GM19025 (cell line): ENCODE results near the gene TRAK2.
"Not testable (repeated sequence)": the region's sequence is repeated elsewhere in the genome, so short reads cannot be mapped to it uniquely, and the experiment has no call there.

Source experiments
- ATAC-seq: cut with Tn5 transposase; IDR thresholded peaks from one replicate; pipeline ENCODE4 v1.9.1; 2021; ENCODE audit warnings: mild to moderate bottlenecking, low read depth, moderate library complexity; ENCODE audit not compliant: unreplicated experiment

The TRAK2 gene

DNA sequence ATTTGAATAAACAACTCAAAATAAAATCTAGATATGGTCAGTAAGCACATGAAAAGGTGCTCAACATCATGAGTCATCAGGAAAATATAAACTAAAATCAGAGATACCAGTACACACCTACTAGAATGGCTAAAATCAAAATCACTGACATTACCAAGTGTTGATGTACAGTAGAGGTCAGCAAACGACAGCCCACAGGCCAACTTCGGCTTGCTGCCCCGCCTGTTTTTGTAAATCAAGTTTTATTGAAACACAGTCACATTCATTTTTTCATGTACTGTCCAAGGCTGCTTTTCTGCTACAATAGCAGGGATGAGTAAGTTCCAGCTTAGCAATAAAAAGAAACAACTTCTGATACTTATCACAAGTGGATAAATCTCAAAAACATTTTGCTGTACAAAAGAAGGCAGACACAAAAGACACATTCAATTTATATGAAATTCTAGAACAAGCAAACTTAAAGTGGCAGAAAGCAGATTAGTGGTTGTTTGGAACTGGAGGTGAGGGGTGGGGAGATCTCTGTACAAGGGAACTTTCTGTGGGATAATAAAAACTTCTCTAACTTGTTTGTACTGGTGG lies 32.1 kb downstream of the TRAK2 start:
- ATAC-seq = no peak

DNA sequence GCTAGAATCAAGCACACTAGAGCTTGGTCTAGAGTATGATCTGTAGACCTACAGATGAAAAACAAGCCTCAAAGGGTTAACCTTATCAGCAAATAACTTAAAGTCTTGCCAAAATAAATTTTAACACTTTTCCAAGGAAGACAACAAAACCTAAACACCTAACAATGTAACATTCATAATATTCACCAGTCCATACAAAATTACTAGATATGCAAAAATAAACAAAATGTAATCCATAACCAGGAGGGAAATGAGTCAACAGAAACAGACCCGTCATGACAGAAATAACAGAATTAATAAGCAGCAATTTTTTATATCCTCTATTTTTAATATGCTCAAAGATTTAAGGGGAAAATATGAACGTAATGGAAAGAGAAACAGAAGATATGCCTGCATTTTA lies 36.1 kb downstream of the TRAK2 start:
- no peak for ATAC-seq

DNA sequence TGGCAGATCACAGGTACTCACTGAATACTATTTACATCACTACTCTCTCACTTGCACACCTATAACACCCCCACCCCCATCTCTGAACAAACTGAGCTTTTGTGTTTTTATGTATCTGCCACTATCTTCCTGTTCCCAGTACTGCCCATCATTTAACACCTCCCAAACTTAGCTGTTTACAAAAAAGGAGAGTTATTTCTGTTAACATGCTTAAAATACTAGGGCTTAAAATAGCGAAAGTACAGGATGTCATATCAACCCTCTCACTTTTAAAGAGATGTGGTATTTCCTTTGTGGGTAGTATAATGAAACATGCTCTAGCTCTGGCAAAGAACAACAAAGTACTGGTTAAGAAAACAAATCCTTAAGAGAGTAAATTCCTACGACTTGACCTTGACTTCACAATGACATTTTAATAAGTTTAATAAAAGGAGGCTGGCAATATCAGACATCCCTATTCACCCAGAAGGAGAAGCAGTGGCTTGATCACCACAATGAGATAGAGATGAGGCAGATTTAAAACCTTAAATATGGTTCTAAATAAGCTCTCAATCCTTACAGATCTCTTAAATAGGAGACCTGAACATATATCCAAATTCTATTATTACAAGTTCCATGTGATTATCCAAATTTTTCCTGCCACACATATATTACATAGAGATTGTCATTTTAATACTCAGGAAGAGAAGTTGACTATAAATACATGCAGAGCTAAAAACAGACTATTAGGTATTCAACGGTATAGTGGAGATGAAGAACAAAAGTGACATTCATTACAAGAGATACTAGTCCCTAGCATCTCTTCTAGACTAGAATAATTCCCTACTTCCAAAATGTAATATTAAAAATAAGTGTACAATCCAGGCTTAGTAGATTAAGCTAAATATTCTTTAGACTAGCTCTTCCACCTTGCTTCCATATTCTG lies 36.9 kb downstream of the TRAK2 start:
- no peak for ATAC-seq

DNA sequence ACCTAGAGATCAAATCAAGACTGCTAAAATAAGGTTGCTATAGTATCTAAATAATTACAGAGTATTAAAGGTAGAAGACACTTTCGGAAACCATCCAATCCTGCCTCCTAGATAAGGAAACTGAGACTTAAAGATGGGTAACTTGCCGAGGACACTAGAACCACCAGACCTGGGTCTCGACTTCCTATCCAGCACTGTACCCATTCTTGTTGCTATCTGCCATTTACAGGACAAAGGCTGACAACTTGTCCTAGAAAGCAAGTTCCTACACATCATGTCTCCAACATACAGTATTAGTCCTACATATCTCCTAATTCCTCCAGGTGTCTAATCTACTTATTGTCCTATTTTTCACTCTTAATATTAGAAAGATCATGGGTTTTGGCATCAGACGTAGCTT lies 37.7 kb downstream of the TRAK2 start:
- no peak for ATAC-seq

DNA sequence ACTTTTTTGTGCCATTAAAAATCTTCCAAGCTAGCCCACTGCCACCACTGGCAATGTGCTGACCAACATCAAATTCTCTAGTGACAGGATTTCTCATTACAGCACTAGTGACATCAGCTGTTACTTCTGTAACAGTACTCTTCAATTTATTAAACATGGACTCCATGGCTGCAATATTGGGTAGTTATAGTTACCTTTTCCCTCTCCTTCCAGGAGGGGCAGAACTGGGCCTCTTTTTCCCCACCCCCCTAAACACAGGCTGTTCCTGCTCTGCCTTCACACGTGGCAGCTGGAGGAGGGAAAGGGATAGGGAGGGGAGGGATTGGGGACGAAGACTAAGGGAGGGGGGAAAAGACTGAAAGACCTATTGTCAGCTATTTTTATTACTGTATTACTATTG lies 38.1 kb downstream of the TRAK2 start:
- no peak for ATAC-seq

DNA sequence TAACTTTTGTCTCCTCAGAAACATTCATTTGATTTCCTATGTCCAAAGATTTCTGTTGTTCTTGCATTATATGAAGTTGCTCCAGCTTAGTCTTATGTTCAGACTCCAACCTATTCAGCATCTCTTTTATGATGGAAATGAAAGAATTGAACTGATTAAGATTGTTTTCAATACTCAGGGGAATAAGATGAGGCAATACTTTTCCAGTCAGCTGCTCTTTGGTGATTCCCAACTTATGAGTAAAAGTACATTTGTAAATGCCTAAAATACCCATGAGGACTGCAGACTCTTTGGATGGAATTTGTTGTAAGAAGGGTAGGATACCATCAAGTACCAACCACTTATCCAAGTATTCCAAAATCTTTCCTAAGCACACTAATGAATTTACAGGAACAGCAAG lies 39.8 kb downstream of the TRAK2 start:
- ATAC-seq = no peak

DNA sequence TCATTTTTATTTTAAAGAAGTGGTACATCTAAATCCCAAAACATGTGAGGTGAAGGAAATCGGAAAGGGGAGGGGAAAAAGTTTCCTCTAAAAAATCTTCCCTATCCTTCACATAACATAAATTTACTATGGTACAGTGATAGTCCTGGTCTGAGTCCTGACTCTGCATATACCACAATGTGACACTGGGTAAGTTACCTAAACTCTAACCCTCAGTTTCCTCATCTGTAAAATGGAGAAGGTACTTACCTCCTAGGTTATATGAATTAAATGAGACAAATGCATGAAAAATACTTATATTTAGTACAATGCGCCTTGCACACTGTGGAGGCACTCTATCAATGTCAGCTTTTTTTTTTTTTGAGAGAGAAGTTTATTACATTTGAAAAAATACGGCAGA lies 42.3 kb downstream of the TRAK2 start:
- no peak for ATAC-seq

DNA sequence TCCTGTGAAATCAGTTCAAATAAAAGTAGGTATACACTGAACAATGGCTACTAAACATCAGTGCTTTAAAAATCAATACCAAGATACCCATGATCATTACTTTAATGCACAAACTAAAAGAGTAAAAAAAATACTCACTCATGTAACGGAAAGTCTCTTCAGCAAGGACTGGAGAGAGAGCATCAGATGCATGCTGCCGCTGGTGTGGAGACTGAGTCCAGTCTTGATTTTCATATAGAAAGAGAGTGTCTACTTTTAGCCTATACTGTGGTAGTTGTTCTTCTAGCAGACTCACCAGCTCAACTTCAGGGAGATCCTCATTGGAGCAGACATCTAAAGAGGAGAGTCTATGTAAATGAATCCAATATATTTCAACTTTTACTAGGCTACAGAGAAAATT lies 44.0 kb downstream of the TRAK2 start:
- no peak for ATAC-seq

DNA sequence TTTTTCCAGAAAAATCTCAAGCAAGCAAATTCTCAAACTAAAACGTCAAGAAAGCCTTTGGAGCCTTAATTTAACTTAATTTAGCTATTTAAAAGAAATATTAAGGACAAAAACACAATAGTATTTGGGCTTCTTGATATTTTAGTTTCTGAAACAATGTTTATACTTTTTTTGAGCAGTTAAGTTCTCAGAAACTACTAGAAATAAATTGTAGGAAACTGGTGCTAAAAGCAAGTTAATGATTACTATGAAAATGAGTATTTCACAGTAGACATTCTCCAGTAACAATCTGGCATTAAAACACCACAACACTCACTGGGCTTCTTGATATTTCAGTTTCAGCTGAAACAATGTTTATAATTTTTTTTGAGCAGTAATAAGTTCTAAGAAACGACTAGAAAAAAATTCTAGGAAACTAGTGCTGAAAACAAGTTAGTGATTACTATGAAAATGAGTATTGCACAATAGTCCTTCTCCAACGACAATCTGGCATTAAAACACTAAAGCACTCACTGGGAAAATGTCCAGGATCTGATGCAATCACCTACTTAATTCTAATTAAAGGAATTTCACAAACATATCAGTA lies 45.1 kb downstream of the TRAK2 start:
- no peak for ATAC-seq

DNA sequence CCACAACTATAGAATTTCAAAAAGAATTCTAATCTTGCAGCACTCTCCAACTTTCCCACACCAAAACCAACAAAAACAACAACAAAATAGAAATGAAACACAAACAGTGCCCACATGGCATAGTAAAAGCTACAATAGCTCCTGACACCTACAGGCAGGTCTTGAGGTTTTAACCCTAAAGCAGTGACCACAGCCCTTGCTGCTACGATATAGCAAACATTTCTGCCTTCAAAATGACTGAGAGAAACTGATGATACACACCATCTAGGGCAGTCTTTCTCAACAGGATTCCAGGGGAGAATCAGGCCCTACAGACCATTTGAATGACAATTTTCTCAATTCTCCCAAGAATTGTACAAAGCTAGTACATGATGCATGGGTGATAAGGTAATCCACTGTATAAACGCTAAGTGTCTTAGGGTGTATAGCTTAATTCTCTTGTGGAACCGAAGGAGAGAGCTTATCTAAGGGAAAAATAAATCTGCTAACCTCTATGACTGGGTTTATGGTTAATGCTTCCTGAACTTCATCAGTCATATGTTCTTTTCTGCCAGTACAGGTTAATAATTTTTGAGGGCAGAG lies 46.5 kb downstream of the TRAK2 start:
- no peak for ATAC-seq

DNA sequence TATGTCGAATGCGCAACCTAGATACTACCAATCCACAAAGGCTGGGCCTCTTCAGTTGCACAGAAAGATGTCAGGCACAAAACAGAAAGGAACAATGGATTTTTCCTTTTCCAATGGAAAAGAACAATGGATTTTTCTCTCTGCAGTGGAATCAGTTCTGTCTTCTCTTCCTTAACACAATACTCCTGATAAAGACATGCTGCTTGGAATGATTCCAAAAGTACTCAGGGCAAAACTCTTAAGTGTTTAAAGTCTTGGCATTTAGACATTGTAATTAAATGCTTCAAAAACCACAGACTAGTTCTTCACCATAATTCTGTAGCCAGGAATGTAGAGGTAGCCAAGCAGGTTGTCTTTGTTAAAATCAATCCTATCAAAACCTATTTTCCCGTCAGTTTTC lies 47.4 kb downstream of the TRAK2 start:
- no peak for ATAC-seq

DNA sequence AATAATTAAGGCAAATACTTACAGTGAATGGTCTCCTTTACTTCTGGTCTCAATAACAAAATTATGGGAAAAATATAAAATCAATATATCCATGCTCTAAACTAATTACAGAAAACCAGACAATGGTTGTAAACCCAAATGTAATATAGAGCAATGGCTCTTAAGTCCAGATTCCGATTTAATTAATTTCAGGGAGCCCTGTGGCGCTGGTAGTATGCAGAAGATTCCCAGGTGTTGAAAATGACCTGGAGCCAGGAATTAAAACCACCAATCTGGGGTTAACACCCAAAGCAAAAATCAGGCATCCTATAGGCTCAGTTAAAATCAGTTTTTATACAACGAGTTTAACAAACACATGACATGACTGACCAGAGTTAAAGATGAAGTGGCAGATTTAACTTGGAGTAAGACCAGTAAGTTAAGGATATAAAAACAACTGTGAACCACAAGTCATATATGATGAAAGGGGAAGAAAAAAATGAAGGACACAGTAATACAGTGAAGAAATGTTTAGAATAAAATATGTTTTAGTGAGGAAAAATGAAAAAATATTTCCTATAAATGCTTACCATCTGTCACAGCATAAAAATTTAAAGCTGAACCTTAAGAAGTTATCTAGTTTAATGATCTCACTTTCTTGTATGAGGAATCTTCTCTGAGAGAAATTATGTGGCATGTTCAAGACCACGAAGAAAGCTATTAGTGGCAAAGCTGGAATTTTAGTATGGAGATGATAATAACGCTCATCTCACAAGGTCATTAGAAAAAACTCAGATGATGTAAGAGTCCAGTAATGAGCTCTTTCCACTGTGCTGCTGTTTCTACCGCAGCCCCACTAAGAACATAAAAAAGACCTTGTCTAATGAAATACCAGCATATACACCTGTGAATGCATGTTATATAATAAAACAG lies 48.4 kb downstream of the TRAK2 start:
- no peak for ATAC-seq

DNA sequence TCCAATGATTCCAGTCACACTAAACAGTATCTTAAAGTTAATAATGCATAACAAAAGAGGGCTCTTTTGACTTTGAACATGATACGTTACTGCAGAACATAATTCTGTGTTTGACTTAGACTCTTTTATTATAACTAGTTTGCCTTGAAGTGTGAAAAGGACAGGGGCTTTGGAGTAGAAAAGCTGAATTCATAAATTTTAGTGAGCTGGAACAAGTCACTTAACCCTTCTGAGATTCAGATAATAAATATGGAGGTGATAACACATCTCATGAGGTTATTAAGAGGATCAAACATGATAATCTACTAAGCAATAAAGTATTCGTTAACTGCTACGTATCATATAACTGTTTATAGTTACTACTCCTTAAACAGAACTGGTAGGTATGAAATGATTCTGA lies 49.4 kb downstream of the TRAK2 start:
- no peak for ATAC-seq

DNA sequence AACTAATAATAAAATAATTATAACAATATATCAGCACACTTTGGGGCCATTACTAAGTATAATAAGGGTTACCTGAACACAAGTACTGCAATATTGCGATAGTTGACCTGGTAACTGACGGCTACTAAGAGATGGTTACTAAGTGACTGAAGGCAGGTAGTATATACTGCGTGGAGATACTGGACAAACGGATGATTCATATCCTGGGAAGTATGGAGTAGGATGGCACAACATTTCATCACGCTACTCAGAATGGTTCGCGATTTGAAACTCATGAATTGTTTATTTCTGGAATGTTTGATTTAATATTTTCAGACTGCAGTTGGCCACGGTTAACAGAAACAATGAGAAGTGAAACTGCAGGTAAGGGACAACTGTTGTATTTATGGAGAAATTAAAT lies 54.7 kb downstream of the TRAK2 start:
- no peak for ATAC-seq

DNA sequence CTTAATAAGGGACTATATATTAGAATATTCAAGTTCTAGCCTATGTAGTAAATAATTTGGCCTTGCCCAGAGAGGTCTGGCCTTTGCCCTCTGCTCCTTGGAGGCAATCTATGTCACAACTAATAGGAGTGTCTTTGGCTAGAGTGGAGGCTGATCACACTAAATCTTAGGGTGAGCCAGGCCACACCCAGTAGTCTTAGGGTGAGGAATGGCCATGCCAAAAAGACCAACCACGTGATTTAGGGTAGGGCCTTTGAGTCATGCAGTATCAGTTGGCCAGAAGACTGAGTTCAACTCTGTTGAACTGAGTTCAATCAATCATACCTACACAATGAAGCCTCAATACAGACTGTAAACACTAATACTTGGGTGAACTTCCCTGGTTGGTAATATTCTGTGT lies 68.1 kb downstream of the TRAK2 start:
- no peak for ATAC-seq

DNA sequence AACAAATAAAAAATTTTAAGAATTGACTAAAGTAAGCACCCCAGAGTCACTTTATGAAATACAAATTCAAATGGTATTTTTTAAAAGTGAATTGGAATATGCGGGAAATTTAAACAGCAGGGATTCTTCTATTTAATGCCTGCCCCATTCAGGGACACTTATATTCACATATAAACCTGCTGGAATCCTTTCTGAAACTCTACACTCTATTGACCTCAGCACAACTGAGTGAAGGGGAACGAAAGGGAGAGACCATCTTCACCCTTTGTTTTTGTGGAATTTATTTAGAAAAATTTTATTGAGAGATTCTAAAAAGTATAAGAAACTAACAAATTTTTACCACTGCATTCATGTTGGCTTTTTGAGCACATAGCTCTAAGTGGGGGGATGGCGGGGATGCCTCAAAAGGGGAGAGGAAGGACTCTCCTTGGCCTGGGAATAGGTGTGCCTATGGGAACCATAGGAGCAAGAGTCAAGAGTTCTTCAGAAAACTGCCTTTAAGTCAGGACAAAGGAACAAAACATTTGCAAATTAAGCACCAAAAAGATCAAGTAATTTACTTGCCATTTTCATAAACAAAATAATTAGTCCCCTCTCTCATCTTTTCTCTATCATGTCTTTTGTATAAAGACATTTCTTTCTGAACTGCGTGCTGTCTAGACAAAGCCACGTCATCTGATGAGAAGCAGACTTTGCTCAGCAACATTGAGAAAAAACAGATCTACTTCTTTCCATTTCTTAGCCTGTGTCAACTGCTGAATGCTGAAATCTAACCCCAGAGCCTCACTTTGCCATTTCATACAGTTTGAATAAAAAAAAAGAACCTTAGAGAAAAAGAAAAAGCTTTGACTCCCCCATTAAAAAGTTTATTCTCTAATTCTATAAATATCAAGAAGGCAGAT lies 72.5 kb downstream of the TRAK2 start:
- no peak for ATAC-seq

DNA sequence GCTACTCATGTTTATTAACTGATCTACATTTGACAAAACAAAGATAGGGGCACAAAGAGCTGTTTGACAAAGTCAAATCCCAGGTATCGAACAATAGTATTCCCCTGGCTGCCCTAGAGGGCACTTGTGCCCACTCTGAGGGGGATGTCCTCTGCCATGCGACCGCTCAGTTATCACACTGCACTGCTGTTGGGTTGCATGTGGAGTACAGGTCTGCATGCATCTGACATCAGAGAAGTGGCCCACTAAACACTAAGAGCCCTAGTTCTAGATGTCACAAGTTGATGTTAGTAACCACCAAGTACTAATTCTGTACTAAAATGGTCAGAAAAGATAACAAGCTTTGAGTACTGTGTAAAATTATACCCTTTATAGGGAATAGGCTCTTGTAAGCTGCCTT lies 74.0 kb downstream of the TRAK2 start:
- ATAC-seq = no peak

DNA sequence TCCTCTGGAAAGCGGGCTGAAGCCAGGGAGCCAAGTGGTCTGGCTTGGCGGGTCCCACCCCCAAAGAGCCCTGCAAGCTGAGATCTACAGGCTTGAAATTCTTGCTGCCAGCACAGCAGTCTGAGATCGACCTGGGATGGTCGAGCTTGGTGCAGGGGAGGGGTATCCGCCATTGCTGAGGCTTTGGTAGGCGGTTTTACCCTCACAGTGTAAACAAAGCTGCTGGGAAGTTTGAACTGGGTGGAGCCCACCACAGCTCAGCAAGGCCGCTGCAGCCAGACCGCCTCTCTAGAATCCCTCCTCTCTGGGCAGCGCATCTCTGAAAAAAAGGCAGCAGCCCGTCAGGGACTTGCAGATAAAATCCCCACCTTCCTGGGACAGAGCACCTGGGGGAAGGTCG lies 81.5 kb downstream of the TRAK2 start:
- no peak for ATAC-seq

DNA sequence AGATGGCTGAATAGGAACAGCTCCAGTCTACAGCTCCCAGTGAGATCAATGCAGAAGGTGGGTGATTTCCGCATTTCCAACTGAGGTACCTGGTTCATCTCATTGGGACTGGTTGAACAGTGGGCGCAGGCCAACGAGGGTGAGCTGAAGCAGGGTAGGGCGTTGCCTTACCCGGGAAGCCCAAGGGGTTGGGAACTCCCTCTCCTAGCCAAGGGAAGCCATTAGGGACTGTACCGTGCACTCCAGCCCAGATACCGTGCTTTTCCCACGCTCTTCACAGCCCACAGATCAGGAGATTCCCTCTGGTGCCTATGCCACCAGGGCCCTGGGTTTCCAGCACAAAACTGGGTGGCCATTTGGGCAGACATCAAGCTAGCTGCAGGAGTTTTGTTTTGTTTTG lies 81.9 kb downstream of the TRAK2 start:
- not testable (repeated sequence) for ATAC-seq
